Superior temporal gyrus (tissue), 1 donor: Measurements from ENCODE around the gene TMEM120A.
"Not testable (repeated sequence)": the region's sequence is repeated elsewhere in the genome, so short reads cannot be mapped to it uniquely, and the experiment has no call there.

Experiments
- DNase-seq: peaks from one replicate; pipeline ENCODE4 v3.0.0-alpha.2; 2016; ENCODE audit errors: extremely low spot score

Gene TMEM120A

DNA sequence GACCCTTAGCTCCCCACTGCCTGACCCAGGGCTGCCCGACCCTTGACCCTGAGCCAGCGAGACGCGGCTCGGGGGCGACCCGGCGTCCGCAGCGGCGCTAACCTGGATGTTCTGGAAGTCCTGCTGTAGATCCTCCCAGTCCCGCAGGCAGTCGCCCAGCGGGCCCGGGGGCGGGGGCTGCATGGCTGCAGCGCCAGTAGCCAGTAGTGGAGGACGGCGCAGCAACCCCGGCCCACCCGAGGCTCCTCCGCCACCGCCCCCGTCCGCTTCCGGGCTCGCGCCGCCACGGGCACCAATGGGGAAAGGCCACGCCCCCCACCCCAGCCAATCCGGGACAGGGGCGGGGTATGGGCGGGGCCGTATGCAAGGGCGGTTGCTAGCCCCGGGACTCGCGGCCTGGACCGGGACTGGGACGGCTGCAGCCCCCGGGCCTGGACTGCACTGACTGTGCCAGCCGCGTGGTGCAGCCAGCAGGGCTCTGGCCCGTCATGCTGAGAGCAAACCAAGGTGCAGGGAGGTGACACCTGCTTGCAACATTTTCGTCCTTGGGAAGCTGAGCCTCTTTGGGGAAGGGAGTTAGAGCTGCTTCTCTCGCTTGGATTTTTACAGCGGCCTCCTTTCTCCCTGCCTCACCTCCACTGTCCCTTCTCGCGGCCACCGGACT, at the start of gene TMEM120A:
Gene TMEM120A, minus strand, starts transcription at position 208 of the 664 bp plus-strand sequence. Its CDS starts 25 bp downstream, at position 183.
- DNase-seq = peak; percentile 93

DNA sequence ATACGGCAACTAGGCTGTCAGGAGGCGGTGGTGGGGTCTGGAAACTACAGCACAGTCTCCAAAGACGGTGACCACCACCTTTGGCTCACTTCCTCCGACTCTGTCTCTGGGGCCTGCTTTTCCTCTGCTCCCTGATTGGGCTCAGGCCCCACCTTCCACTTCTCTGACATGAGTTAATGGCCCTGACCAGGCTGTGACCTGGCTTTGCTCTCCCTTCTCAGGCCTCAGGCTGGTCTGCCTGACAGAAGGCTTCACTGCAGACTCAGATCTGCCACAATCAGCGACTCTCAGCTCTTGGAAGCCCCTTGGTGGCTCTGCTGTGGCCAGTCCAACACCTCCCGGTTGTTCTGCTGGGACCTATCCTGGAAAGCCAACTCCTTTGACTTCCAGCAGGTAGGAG, 45.7 kb upstream of the TMEM120A start:
- no peak for DNase-seq

DNA sequence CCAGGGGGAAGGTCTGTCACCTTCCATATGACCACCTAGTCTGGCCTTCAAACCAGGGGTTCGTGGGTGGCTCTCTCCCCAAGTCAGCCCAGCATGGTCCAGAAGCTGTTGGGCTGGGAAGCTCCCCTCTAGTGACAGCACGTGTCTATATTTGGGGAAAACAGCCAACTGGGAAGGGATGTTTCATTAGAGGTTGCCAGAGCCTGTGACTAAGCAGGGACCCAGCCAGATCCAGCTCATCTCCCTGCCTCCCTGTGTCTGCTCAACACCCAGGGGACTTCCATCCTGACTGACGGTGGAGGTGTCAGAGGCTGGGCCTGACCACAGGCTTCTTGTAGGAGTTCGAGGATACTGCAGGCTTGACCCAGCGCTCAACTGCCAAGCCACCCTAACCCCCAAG, 42.9 kb upstream of the TMEM120A start:
- no peak for DNase-seq

DNA sequence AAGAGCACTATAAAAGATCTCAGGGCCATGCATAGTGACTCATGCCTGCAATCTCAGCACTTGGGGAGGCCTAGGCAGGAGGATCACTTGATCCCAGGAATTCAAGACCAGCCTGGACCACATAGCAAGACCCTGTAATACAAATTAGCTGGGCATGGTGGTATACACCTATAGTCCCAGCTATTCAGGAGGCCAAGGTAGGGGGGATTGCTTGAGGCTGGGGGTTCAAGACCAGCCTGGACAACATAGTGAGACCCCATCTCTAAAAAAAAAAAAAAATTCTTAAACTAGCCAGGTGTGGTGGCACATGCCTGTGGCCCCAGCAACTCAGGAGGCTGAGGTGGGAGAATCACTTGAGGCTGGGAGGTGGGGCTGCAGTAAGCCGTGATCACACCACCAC, 37.6 kb upstream of the TMEM120A start:
- no peak for DNase-seq

DNA sequence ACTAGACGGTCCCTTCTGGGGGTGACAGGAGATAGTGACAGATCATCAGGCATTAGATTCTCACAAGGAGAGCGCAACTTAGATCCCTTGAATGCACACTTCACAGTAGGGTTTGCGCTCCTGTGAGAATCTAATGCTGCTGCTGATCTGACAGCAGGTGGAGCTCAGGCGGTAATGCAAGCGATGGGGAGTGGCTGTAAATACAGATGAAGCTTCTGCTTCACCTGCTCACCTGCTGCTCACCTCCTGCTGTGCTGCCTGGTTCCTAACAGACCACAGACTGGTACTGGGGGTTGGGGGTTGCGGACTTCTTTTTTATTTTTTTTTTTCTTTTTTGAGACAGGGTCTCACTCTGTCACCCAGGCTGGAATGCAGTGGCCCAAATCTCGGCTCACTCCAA, 35.3 kb upstream of the TMEM120A start:
- not testable (repeated sequence) for DNase-seq

DNA sequence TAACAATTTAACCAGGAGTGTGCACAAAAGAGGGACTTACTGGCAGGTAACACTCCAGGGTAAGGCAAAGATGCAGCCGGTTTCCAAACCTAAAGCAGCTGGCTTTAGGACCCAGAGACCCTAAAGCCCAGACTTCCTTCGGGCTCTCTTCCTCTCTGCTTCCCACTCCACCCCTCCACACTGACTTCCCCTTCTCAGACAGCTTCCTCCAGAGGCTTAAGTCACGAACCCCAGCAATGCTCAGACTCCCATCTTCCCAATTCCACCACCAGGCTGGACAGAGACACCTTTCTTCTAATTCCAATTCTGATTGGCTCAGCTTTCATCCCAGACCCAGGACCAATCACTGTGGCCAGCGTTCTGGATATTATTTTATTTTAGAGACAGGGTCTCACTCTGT, 28.6 kb upstream of the TMEM120A start:
- no peak for DNase-seq

DNA sequence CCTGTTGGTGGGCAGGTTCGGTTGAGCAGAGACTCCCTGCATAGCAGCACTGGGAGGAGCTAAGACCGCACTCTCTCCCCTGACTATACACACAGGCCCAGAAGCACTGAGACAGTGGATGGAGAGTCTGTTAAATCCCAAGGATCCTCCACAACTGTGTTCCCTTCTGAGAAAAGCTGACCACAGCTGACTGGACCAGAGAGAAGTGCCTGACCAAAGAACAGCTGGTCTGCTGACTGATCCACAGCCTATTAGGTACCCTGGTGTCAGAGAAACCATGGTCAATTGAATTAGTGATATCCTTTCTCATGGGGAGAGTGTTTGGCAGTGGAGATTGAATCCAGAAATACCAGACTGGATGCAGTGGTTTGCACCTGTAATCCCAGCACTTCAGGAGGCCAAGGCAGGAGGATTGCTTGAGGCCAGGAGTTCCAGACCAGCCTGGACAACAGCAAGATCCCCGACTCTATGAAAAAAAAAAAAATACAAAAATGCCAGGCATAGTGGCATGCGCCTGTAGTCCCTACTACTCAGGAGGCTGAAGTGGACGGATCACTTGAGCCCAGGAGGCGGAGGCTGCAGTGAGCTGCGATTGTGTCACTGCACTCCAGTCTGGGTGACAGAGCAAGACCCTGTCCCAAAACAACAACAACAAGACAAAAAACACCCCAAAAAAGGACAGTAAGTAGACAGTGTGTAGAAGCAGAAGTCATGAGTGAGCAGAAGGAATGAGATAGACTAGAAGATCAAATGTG, 27.8 kb upstream of the TMEM120A start:
- no peak for DNase-seq

DNA sequence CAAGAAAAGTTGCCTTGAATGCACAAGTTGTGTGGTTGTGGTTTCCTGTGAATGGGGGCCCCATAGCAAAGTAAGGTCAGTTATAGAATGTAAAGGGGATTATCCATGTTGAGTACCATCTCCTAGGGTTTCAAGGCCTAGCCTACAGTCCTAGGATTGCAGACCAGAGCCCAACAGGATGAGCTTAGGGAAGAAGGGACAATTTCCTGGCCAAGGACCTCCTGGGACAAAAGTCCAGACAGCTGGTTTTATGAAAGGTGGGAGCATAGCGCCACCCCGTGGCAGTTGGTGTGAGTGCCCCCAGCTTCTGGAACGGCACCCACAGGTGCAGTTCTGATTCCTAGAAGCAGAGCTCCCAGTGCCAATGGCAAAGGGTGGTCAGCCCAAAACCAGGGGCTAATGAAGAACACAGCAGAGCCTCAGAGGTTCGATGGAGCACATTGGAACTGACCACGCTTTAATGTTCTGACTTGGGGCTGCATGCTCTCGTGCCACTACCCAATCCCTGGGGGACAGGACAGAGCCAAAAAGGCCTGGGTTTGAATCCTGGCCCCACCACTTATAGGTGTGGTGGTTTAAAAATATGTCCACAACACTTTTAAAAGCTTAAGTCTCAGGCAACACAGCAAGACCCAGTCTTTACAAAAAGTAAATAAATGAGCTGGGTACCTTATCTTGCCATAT, 25.8 kb upstream of the TMEM120A start:
- peak; percentile 88 for DNase-seq

DNA sequence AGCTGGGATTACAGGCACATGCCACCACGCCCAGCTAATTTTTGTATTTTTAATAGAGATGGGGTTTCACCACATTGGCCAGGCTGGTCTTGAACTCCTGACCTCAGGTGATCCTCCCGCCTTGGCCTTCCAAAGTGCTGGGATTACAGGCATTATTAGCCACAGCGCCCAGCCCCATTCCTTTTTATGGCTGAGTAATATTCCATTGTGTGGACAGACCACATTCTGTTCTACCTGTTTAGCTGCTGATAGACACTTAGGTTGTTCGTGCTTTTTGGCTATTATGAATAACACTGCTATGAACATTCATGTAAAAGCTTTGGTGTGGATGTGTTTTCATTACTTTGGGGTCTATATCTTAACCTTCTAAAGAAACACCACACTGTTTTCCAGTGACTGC, 24.1 kb upstream of the TMEM120A start:
- DNase-seq = not testable (repeated sequence)

DNA sequence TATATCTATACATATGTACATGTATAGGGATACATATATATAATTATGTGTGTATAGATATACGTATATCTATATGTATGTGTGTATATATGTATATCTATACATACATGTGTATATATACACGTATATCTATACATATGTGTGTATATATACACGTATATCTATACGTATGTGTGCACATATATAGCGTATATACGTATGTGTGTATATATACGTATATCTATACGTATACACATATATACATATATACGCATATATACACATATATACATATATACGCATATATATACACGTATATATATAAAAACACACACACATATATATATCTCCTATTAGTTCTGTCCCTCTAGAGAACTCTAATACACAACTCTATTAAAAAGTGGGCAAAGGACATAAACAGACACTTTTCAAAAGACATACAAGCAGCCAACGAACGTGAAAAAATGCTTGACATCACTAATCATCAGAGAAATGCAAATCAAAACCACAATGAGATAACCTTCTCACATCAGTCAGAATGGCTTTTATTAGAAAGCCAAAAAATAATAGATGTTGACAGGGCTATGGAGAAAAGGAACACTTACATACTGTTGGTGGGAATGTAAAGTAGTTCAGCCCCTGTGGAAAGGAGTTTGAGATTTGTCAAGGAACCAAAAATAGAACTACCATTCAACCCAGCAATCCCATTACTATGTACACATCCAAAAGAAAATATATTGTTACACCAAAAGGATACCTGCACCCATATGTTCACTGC, 22.0 kb upstream of the TMEM120A start:
- no peak for DNase-seq

DNA sequence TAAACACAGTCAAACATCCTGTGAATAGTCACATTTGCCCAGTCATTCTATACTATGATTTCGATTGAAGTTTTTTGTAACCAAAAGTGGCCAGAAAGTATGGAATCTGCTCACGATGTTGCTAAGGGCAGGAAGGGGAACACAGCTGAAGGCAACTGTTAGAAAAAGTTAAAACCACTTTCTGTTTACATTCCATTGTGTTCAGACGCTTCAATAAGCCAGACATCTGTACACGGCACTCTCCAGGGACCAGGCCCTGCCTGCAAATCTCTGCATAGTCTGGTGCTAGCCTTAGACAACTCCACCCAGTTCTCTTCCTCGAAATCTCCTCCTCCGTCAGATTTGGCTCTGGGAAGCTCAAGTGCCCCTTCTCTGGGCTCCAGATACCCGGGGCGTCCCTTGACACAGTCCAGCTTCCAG, 17.1 kb upstream of the TMEM120A start:
- no peak for DNase-seq

DNA sequence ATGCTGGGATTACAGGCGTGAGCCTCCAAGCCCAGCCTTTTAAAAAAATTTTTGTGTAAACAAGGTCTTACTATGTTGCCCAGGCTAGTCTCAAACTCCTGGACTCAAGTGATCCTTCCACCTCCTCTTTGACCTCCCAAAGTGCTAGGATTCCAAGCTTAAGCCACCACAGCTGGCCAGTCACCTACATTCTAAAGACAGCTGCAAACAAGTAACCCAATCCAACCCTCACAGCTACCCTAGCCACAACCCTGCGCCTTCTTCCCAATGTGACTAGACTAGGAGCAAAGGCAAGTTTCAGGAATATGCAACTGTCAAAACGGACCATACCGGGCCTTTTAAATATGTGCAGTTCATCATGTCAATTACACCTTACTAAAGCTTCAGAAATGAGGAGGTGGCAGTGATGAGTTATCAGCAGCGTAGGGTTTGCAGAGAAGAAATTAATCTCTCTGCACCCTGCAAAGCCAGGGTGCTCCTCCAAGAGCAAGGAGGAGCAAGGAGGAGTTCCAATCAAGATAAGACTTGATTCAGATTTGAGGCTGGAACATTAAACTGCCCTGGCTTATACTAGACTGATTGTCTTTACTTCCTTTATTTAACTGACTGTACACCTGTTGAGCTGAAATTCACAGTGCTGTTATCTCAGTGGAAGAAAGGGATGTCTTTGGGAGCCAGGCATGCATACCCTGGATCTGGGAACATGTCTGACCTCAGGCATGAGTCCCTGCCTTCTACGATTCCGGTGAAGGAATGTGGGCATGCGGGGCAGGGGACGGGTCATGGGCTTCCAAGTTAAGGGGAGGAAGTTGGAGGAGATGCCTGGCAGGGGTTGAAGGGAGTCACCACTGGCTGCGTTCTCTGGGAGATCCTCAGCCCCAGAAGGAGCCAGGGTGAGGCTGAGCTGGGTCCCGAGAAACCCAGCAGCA, 15.5 kb upstream of the TMEM120A start:
- no peak for DNase-seq

DNA sequence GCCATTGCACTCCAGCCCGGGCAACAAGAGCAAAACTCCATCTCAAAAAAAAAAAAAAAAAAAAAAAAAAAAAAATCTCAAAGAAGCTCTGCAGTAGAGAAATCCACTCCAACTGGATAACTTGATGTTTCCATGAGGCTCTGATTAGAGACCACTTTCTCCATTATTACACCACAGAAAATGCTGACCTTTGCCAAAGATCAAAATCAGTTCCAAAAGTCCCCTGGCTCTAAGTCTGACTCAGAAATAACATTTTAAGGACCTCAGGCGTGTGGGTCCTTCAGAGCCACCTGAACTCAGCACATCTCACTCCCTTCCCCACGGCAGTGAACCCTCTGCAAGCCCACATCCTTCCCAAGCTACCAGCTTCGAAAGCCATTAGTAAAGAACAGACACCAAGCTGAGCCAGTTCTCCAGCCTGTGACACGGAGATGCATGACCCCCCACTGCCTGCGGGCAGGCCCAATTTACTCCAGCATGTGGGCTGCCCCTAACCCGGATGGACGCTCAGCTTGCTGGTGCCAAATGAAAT, 13.8 kb upstream of the TMEM120A start:
- DNase-seq = no peak

DNA sequence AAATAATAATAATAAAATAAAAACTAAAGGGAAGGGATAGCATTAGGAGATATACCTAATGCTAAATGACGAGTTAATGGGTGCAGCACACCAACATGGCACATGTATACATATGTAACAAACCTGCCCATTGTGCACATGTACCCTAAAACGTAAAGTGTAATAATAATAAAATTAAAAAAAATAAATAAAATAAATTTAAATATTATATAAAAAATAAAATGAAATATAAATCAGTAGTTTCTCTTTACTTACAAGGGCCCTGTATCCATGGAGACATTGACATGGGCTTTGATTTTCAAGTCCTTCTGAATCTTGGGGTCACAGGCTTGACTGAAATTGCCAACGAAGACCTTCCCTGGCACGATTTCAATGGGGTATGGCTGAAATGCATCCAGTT, 10.6 kb upstream of the TMEM120A start:
- DNase-seq = not testable (repeated sequence)

DNA sequence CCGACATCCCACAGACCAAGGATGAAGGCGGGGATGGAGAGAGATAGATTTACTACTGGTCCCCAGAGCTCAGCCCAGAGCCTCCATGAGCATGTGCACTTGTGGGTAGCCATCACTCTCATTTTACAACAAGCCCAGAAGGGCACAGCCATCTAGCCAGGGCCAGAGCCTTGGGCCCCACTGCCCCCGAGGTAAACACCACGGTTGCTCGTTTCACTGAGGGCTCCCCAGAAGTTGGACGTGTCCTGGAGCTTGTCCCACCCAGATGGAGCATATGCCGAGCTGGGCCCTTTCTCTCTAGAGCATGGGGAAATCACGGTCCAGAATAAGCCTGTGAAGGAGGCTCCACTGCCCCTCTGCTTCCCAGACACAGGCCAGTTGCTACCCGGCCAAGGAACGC, 9.0 kb upstream of the TMEM120A start:
- DNase-seq = no peak

DNA sequence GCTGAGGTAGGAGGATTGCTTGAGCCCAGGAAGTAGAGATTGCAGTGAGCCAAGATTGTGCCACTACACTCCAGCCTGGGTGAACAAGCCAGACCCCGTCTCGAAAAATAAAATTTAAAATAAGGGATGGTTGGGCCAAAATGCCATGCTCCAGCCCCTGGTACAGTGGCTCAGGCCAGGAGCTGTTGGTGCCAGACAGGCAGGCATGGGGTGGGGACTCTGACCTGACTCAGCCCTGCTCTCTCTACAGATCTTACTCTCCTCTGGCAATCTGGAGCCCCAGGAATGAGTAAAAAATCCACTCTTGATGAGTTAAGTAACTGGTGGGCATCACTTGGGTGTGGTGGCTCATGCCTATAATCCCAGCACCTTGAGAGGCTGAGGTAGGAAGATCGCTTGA, 8.4 kb upstream of the TMEM120A start:
- no peak for DNase-seq

DNA sequence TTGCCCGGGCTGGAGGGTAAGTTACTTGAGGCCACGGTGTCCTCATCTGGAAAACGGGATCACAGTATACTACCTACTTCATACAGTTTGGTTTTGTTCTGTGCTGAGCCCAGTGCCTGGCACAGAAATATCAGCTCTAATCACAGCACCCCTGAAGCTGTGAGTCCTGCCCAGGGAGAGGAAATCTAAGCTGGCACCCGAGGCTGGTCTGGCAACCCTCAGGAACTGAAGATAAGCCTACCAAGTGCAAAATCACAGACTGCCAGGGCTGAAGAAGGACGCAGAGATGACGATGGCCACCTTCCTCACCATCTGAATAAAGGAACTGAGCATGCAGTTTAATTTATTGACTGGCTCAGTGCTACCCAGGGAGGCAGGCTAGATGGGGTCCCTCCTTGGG, 7.7 kb upstream of the TMEM120A start:
- DNase-seq = no peak

DNA sequence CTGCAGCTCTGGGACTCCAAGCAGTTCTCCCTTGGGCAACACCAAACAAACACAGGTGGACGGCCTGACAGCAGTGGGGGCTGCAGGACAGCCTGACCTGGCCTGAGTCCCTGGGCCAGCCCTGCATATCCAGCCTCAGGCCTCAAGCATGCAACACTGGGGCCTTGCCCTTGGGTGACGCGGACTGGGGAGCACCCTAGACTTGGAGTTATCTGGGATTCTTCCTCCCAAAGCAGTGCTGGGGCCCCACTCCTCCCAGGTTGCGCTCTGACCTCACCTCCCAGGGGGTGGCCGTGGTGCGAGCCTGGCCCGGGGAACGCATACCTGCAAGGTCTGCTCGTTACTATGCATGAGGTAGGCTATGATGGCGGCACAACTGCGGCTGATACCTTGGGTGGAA, 6.2 kb upstream of the TMEM120A start:
- no peak for DNase-seq

DNA sequence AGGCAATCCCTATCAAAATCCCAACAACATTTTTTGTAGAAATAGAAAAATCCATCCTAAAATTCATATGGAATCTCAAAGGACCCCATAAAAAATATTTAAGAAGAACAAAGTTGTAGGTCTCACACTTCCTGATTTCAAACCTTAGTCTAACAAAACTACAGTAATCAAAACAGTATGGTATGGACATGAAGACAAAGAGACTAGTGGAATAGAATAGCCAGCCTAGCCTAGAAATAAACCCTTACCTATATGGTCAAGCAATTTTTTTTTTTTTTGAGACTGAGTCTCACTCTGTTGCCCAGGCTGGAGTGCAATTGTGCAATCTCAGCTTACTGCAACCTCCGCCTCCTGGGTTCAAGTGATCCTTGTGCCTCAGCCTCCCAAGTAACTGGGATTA, 3.6 kb upstream of the TMEM120A start:
- DNase-seq = no peak

DNA sequence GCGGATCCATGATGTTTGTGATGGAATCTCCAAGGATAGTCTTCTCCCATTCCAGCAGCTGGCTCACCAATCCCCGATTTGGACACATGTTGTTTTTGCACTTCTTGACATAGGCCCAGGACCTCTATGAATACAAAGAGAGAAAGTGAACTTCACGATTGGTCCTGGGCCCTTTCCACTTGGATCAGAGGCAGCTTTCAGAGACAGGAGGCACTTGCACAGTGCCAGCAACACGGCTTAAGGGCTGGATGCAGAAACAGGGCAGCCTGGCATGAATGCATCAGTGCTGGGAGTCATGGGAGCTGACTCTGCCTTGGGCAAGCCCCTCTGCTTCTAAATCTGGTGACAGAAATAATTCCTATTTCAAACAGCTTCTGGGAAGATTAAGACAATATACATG, 2.1 kb upstream of the TMEM120A start:
- no peak for DNase-seq

DNA sequence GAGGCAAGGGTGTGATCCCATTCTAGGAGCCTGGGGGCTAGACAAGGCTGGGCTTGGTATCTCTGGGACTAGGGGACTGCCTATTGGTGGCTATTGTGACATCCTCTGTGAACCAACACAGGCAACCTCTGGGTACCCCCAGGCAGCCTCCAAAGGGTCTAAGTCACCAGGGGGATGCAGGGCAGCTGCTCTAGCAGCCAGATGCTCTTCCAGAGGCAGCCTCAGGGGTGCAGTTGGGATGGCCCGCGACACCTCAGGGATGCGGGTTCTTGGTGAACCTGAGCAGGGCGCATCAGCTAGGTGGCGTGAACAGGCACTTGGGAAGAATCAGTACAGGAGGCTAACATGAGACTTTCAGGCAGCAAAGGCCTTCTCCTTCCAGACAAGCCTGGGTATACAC, 1.6 kb upstream of the TMEM120A start:
- DNase-seq = no peak
